Measurements from ENCODE around the gene SGMS2. TPM values are rescaled to one million over a fixed set of nuclear protein-coding genes. Genes with fewer than 3 reads are reported as not detected.

SGMS2 gene
- total and polyA plus RNA-seq, 2 of the 13 experiments (the other 11 are each of a cell fraction or from before 2014, with no cell fraction given), result 1.2 to 1.7 TPM

DNA sequence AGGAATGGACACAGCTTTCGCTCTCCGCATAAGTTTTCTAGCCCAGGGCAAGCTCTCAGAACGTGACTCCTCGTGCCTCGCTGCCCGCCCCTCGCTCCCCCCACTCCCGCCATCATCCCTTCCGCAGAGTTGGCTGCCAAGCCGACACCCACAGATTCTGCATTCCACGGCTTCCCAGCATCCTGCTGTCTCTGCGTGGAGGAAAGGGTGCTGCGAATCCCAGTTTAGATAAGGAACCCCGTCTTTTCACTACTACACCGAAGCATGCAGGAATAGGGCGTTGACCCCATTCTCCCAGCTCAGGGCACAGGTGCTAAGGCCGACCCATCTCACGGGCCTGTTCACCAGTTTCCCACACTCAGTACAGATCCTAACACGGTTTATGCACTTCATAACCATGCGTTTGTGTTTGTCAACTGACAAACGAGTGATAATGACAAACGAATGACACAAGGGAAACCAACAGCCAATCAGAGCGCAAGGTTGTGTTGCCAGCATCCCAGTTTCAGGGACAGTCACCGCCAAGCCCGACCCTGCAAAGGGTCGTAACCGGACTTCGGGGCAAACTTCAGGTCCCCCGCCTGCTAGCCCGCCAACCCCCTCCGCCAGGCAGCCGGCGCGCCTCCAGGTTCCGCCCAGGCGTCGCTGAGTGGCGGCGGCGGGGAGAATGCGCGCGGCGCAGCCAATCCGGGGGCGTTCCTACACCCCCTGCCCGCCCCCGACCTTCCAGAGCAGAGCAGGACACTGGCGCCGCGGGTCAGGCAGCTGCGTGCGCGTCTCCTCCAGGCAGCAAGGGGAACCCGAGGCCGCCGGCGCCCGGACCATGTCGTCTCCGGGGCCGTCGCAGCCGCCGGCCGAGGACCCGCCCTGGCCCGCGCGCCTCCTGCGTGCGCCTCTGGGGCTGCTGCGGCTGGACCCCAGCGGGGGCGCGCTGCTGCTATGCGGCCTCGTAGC lies 106.4 kb downstream of the SGMS2 start, which contains the start of gene CYP2U1 (continued):
- TF ChIP-seq ARID5B (CRISPR knock-in tag; IDR thresholded peaks at IDR 0.05) (peak; percentile 39; the same call in 1 of the 2 replicates), STAT6 (CRISPR knock-in tag; IDR thresholded peaks at IDR 0.05; ENCODE audit: borderline replicate concordance) (no peak), ZNF75D (CRISPR knock-in tag; IDR thresholded peaks at IDR 0.05; ENCODE audit: borderline replicate concordance) (no peak), SATB2 (CRISPR knock-in tag; IDR thresholded peaks at IDR 0.05) (no peak), ZNF441 (CRISPR knock-in tag; IDR thresholded peaks at IDR 0.05; ENCODE audit: borderline replicate concordance) (no peak), MEIS2 (CRISPR knock-in tag; IDR thresholded peaks at IDR 0.05) (no peak; the same call in 1 of the 2 replicates), ELF1 (CRISPR knock-in tag; IDR thresholded peaks at IDR 0.05) (no peak), PHF21A (CRISPR knock-in tag; IDR thresholded peaks at IDR 0.05) (peak; percentile 52), ZNF879 (CRISPR knock-in tag; IDR thresholded peaks at IDR 0.05) (no peak), IKZF5 (CRISPR knock-in tag; IDR thresholded peaks at IDR 0.05) (no peak), SP1 (IDR thresholded peaks at IDR 0.05) (no peak), SP1 (CRISPR knock-in tag; IDR thresholded peaks at IDR 0.05) (peak; percentile 60; the same call in 1 of the 2 replicates), ZNF678 (CRISPR knock-in tag; IDR thresholded peaks at IDR 0.05) (no peak), ZNF883 (CRISPR knock-in tag; IDR thresholded peaks at IDR 0.05; ENCODE audit: not compliant biosample characterization) (peak; percentile 48), MED8 (CRISPR knock-in tag; IDR thresholded peaks at IDR 0.05; ENCODE audit: insufficient replicate concordance) (no peak), POLR2G (IDR thresholded peaks at IDR 0.05; ENCODE audit: low read depth, low read length) (peak; percentile 47; the same call in 1 of the 2 replicates), ZNF34 (CRISPR knock-in tag; IDR thresholded peaks at IDR 0.05; ENCODE audit: borderline replicate concordance) (0 out of 2 replicates have a peak, but pooled peaks have one; percentile 75), ZSCAN20 (CRISPR knock-in tag; IDR thresholded peaks at IDR 0.05; ENCODE audit: borderline replicate concordance) (no peak)
- TF ChIP-seq, protein P1, sequence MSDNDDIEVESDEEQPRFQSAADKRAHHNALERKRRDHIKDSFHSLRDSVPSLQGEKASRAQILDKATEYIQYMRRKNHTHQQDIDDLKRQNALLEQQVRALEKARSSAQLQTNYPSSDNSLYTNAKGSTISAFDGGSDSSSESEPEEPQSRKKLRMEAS (IDR thresholded peaks at IDR 0.05), result peak; percentile 76
- TF ChIP-seq, protein P2, sequence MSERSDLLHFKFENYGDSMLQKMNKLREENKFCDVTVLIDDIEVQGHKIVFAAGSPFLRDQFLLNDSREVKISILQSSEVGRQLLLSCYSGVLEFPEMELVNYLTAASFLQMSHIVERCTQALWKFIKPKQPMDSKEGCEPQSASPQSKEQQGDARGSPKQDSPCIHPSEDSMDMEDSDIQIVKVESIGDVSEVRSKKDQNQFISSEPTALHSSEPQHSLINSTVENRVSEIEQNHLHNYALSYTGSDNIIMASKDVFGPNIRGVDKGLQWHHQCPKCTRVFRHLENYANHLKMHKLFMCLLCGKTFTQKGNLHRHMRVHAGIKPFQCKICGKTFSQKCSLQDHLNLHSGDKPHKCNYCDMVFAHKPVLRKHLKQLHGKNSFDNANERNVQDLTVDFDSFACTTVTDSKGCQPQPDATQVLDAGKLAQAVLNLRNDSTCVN (CRISPR knock-in tag; IDR thresholded peaks at IDR 0.05; ENCODE audit: borderline replicate concordance), result no peak
